GM23338 (cell line): ENCODE results near the gene MMADHC. TPM values are rescaled to one million over a fixed set of nuclear protein-coding genes. Genes with fewer than 3 reads are reported as not detected.

ENCODE experiments used
- ATAC-seq: fragments of 200-7000 bp; cut with Tn5 transposase; 3 replicates; pipeline ENCODE4 v1.9.1; 2020
- DNase-seq: peaks from one replicate; pipeline ENCODE4 v3.0.0-alpha.2; 2015; ENCODE audit warnings: low spot score
- H2AFZ ChIP-seq: fragments of 200-600 bp; sonication (generic); 2 replicates; pipeline ENCODE4 v1.8.0; 2016; ENCODE audit warnings: antibody characterized with exemption, mild to moderate bottlenecking, moderate library complexity
- H3F3A ChIP-seq: fragments of 200-600 bp; sonication (generic); replicated peaks from 2 replicates; pipeline ENCODE4 v1.8.0; 2017; ENCODE audit warnings: antibody characterized with exemption, mixed run types, low read depth
- H3K27ac ChIP-seq: fragments of 200-600 bp; sonication (generic); 2 replicates; pipeline ENCODE4 v1.6.1; 2016; ENCODE audit warnings: low read depth
- H3K27me3 ChIP-seq: fragments of 200-600 bp; sonication (generic); 2 replicates; pipeline ENCODE4 v1.8.0; 2016; ENCODE audit warnings: mild to moderate bottlenecking, mixed run types, moderate library complexity; ENCODE audit not compliant: insufficient read depth
- H3K36me3 ChIP-seq: fragments of 200-600 bp; sonication (generic); 2 replicates; pipeline ENCODE4 v1.8.0; 2016; ENCODE audit warnings: mild to moderate bottlenecking; ENCODE audit not compliant: insufficient read depth
- H3K4me1 ChIP-seq: fragments of 200-600 bp; sonication (generic); 2 replicates; pipeline ENCODE4 v1.8.0; 2016; ENCODE audit warnings: mild to moderate bottlenecking, moderate library complexity; ENCODE audit not compliant: insufficient read depth
- H3K4me2 ChIP-seq: fragments of 200-600 bp; sonication (generic); 2 replicates; pipeline ENCODE4 v1.7.1; 2017; ENCODE audit warnings: mixed run types
- H3K4me3 ChIP-seq: fragments of 200-600 bp; sonication (generic); 2 replicates; pipeline ENCODE4 v1.6.1; 2016; ENCODE audit warnings: mixed run types
- H3K79me2 ChIP-seq: fragments of 200-600 bp; sonication (generic); replicated peaks from 2 replicates; pipeline ENCODE4 v1.8.0; 2017; ENCODE audit warnings: mild to moderate bottlenecking; ENCODE audit not compliant: insufficient read depth
- H3K9me2 ChIP-seq: fragments of 200-600 bp; sonication (generic); 2 replicates; pipeline ENCODE4 v1.8.0; 2017; ENCODE audit not compliant: insufficient read depth
- H4K20me1 ChIP-seq: fragments of 200-600 bp; sonication (generic); replicated peaks from 2 replicates; pipeline ENCODE4 v1.8.0; 2017; ENCODE audit warnings: mild to moderate bottlenecking; ENCODE audit not compliant: insufficient read depth
- H3K27ac Mint-ChIP-seq: 2 replicates; pipeline ENCODE4 v1.8.0; 2020; ENCODE audit warnings: inconsistent platforms, mild to moderate bottlenecking, moderate library complexity, mixed read lengths
- H3K27me3 Mint-ChIP-seq: 3 replicates; pipeline ENCODE4 v1.8.0; 2022; ENCODE audit warnings: low read depth, mild to moderate bottlenecking, moderate library complexity, mixed read lengths, inconsistent platforms; ENCODE audit not compliant: insufficient read depth, poor library complexity
- H3K36me3 Mint-ChIP-seq: 3 replicates; pipeline ENCODE4 v1.8.0; 2021; ENCODE audit warnings: low read depth, mild to moderate bottlenecking, inconsistent platforms, moderate library complexity, mixed read lengths
- H3K4me1 Mint-ChIP-seq: 3 replicates; pipeline ENCODE4 v1.8.0; 2020; ENCODE audit warnings: mild to moderate bottlenecking, inconsistent platforms, mixed read lengths
- H3K4me3 Mint-ChIP-seq: 3 replicates; pipeline ENCODE4 v1.8.0; 2021; ENCODE audit warnings: moderate library complexity, mild to moderate bottlenecking, inconsistent platforms, mixed read lengths
- H3K9me3 Mint-ChIP-seq: 3 replicates; pipeline ENCODE4 v1.8.0; 2020; ENCODE audit warnings: moderate library complexity, mild to moderate bottlenecking, inconsistent platforms, mixed read lengths
- CREB1 ChIP-seq: fragments of 250-450 bp; sonication (Bioruptor Pico); IDR thresholded peaks from 2 replicates; pipeline ENCODE4 v1.5.0; 2020; ENCODE audit warnings: low read depth, mild to moderate bottlenecking, moderate library complexity
- EZH2 ChIP-seq: fragments of 200-600 bp; sonication (generic); IDR thresholded peaks from one replicate; pipeline ENCODE4 v1.8.0; 2017; ENCODE audit warnings: antibody characterized with exemption, mild to moderate bottlenecking, low read depth; ENCODE audit not compliant: unreplicated experiment
- EZH2phosphoT487 ChIP-seq: fragments of 200-600 bp; sonication (generic); IDR thresholded peaks from one replicate; pipeline ENCODE4 v1.8.1; 2018; ENCODE audit warnings: antibody characterized with exemption; ENCODE audit not compliant: unreplicated experiment
- JUNB ChIP-seq: IDR thresholded peaks from one replicate; pipeline ENCODE4 v1.6.1; 2016; ENCODE audit warnings: antibody characterized with exemption; ENCODE audit not compliant: unreplicated experiment
- NANOG ChIP-seq: IDR thresholded peaks from 2 replicates; pipeline ENCODE4 v1.6.1; 2016; ENCODE audit warnings: antibody characterized with exemption, borderline replicate concordance
- POLR2AphosphoS5 ChIP-seq: IDR thresholded peaks from 2 replicates; pipeline ENCODE4 v1.6.1; 2016; ENCODE audit warnings: antibody characterized with exemption, low read depth
- STAT1 ChIP-seq: IDR thresholded peaks from one replicate; pipeline ENCODE4 v1.6.1; 2016; ENCODE audit warnings: antibody characterized with exemption; ENCODE audit not compliant: unreplicated experiment
- ZNF114 ChIP-seq: fragments of 250-450 bp; sonication (Bioruptor Pico); IDR thresholded peaks from 2 replicates; pipeline ENCODE4 v1.5.0; 2020; ENCODE audit warnings: mild to moderate bottlenecking, moderate library complexity
- ZNF331 ChIP-seq: fragments of 250-450 bp; sonication (Bioruptor Pico); IDR thresholded peaks from 2 replicates; pipeline ENCODE4 v1.5.0; 2020; ENCODE audit warnings: low read depth, mild to moderate bottlenecking, moderate library complexity
- polyA plus RNA-seq: library from polyadenylated mRNA; unstranded; fragments of >200 nt; fragmentation: Nextera tagmentation; extraction: Ambion mirVana; gene quantifications from 2 replicates; pipeline ENCODE4 v1.2.1, GENCODE V29; 2016
- total RNA-seq: library from RNA; depleted of rRNA; stranded (reverse); fragments of >200 nt; shearing (Covaris generic); gene quantifications from 2 replicates; pipeline ENCODE4 v1.2.3, GENCODE V29; 2014
- TF ChIP-seq, protein P1 (sequence below): IDR thresholded peaks from one replicate; pipeline ENCODE4 v1.6.1; 2018; ENCODE audit warnings: antibody characterized with exemption; ENCODE audit not compliant: unreplicated experiment

Gene MMADHC
- total and polyA plus RNA-seq, 2 experiments from 2014 or later = 135 to 163 TPM

- TF ChIP-seq, protein P1, sequence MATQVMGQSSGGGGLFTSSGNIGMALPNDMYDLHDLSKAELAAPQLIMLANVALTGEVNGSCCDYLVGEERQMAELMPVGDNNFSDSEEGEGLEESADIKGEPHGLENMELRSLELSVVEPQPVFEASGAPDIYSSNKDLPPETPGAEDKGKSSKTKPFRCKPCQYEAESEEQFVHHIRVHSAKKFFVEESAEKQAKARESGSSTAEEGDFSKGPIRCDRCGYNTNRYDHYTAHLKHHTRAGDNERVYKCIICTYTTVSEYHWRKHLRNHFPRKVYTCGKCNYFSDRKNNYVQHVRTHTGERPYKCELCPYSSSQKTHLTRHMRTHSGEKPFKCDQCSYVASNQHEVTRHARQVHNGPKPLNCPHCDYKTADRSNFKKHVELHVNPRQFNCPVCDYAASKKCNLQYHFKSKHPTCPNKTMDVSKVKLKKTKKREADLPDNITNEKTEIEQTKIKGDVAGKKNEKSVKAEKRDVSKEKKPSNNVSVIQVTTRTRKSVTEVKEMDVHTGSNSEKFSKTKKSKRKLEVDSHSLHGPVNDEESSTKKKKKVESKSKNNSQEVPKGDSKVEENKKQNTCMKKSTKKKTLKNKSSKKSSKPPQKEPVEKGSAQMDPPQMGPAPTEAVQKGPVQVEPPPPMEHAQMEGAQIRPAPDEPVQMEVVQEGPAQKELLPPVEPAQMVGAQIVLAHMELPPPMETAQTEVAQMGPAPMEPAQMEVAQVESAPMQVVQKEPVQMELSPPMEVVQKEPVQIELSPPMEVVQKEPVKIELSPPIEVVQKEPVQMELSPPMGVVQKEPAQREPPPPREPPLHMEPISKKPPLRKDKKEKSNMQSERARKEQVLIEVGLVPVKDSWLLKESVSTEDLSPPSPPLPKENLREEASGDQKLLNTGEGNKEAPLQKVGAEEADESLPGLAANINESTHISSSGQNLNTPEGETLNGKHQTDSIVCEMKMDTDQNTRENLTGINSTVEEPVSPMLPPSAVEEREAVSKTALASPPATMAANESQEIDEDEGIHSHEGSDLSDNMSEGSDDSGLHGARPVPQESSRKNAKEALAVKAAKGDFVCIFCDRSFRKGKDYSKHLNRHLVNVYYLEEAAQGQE = no peak
- no peak for TF ChIP-seq EZH2
- no peak for TF ChIP-seq ZNF331 (CRISPR knock-in tag)
- no peak for TF ChIP-seq EZH2phosphoT487
Measured at GRCh38 chr2:149585166-149585885, 2.2 kb downstream of the MMADHC start (continued).

GRCh38 chr2:149579972-149580882 lies 7.3 kb downstream of the MMADHC start:
- H3K4me2 ChIP-seq = no peak overlapping the region
- no peaks in the 10 kb centered on the region; the same call in 1 of the 3 replicates for H3K4me1 Mint-ChIP-seq
- no peaks in the 10 kb centered on the region for H3K9me2 ChIP-seq
- no peak overlapping the region for H3K4me3 ChIP-seq
- peaks cover 33% of the 10 kb centered on the region for H3K79me2 ChIP-seq
- no peak overlapping the region; the same call in 1 of the 2 replicates for H3K27ac Mint-ChIP-seq
- peaks cover 45% of the 10 kb centered on the region; the same call in 1 of the 2 replicates for H3K36me3 ChIP-seq
- no peak overlapping the region for H2AFZ ChIP-seq
- H3K27ac ChIP-seq = no peak overlapping the region
- H3K36me3 Mint-ChIP-seq = peaks cover 75% of the 10 kb centered on the region
- no peaks in the 10 kb centered on the region for H3K27me3 ChIP-seq
- DNase-seq = no peak
- ATAC-seq = no peak
- H3F3A ChIP-seq = no peaks in the 10 kb centered on the region
- H3K27me3 Mint-ChIP-seq = no peaks in the 10 kb centered on the region
- H3K9me3 Mint-ChIP-seq = no peaks in the 10 kb centered on the region
- no peaks in the 10 kb centered on the region; the same call in none of the 2 replicates for H4K20me1 ChIP-seq
- no peak overlapping the region for H3K4me3 Mint-ChIP-seq
- TF ChIP-seq ZNF114 (CRISPR knock-in tag) (no peak), CREB1 (CRISPR knock-in tag) (no peak), POLR2AphosphoS5 (no peak), EZH2 (no peak), EZH2phosphoT487 (no peak), JUNB (no peak), ZNF331 (CRISPR knock-in tag) (no peak), NANOG (no peak), STAT1 (no peak)
- TF ChIP-seq, protein P1 = no peak
- peaks cover 4% of the 10 kb centered on the region; the same call in 1 of the 2 replicates for H3K4me1 ChIP-seq
